ENCODE results near the gene NHLRC2. TPM values are rescaled to one million over a fixed set of nuclear protein-coding genes. Genes with fewer than 3 reads are reported as not detected.

Gene NHLRC2
- polyA plus RNA-seq, 1 experiment, result 4.2 TPM

DNA sequence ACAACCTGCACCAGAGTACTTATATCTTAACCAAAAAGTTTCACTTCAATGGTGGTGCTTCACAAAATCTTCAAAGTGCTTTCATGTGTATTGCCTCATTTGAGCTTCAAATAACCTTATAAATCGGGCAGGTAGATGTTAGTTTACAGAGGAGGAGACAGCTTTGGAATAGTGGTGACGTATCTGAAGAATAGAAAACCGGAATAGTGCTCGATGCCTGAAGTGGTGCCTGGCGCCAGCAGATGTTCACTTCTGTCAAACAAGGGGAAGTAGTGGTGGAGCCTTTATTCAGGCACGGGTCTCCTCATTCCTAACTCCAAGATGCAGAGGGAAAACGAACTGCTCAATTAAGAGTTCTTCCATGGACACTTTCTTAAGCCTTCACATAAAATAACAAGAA is 58.1 kb downstream of the NHLRC2 start:
- Histone ChIP-seq H3K36me3 (ENCODE audit: control insufficient read depth, insufficient read depth, low read length) (peaks cover 4% of the 10 kb centered on the region), H3K27me3 (ENCODE audit: control insufficient read depth, insufficient read depth, low read length) (no peaks in the 10 kb centered on the region), H3K4me3 (ENCODE audit: low read depth, low read length) (no peak overlapping the region)
- POLR2A ChIA-PET, result no interaction called here
- DNase-seq (ENCODE audit: low read depth), result no peak
- CTCF ChIA-PET, result interaction anchor here (1.3 kb wide), 1 partner anchor 67 kb away, joined by 3 read pairs; no protein-coding TSS in a partner anchor
- TF ChIP-seq, protein P1, sequence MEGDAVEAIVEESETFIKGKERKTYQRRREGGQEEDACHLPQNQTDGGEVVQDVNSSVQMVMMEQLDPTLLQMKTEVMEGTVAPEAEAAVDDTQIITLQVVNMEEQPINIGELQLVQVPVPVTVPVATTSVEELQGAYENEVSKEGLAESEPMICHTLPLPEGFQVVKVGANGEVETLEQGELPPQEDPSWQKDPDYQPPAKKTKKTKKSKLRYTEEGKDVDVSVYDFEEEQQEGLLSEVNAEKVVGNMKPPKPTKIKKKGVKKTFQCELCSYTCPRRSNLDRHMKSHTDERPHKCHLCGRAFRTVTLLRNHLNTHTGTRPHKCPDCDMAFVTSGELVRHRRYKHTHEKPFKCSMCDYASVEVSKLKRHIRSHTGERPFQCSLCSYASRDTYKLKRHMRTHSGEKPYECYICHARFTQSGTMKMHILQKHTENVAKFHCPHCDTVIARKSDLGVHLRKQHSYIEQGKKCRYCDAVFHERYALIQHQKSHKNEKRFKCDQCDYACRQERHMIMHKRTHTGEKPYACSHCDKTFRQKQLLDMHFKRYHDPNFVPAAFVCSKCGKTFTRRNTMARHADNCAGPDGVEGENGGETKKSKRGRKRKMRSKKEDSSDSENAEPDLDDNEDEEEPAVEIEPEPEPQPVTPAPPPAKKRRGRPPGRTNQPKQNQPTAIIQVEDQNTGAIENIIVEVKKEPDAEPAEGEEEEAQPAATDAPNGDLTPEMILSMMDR (IDR thresholded peaks at IDR 0.05; ENCODE audit: insufficient read depth, low read depth, low read length), result no peak

DNA sequence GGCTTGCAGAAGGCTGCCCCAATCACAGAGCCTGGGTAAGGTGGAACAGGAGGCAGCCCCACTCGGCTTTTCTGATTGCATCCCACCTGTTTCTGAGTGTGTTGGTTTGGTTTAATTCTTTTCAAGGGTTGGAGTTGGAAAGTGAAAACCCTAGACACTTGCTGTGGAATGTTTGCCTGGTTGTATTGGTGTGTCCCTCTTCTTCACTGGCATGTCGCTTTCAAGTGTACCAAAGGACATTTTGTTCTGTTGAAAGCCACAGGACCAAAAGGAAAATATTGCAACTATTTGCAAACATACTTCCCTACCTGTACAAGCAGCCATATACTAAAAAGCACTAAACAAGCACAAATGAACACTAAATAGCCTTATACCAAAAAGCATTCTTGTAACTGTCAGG is 60.5 kb downstream of the NHLRC2 start:
- TF ChIP-seq, protein P1 (IDR thresholded peaks at IDR 0.05; ENCODE audit: insufficient read depth, low read depth, low read length), result no peak
- H3K36me3 ChIP-seq (ENCODE audit: control insufficient read depth, insufficient read depth, low read length), result peaks cover 2% of the 10 kb centered on the region; the same call in 1 of the 2 replicates
- DNase-seq (ENCODE audit: low read depth), result no peak
- H3K4me3 ChIP-seq (ENCODE audit: low read depth, low read length), result no peak overlapping the region
- POLR2A ChIA-PET, result no interaction called here
- no peaks in the 10 kb centered on the region for H3K27me3 ChIP-seq (ENCODE audit: control insufficient read depth, insufficient read depth, low read length)
- CTCF ChIA-PET, result interaction anchor here (0.6 kb wide), 1 partner anchor 8 kb away, joined by 3 read pairs; no protein-coding TSS in a partner anchor

DNA sequence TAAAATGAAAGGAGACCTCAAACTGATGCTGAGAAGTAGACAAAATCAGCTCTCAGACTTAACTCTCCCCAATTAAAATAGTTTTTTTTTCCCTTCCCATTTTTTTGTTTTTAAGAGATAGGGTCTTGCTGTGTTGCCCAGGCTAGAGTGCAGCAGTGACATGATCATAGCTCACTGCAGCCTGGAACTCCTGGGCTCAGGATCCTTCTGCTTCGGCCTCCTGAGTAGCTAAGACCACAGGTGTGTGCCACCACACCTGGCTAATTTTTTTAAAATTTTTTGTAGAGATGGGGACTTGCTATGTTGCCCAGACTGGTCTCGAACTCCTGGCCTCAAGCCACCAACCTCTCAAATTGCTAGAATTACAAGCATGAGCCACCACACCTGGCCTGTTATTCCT is 61.1 kb downstream of the NHLRC2 start:
- POLR2A ChIA-PET, result interaction anchor here (0.6 kb wide), 1 partner anchor 21 kb away, joined by 4 read pairs; no protein-coding TSS in a partner anchor
- CTCF ChIA-PET, result no interaction called here
- TF ChIP-seq, protein P1 (IDR thresholded peaks at IDR 0.05; ENCODE audit: insufficient read depth, low read depth, low read length), result no peak
- Histone ChIP-seq H3K27me3 (ENCODE audit: control insufficient read depth, insufficient read depth, low read length) (no peaks in the 10 kb centered on the region), H3K4me3 (ENCODE audit: low read depth, low read length) (no peak overlapping the region), H3K36me3 (ENCODE audit: control insufficient read depth, insufficient read depth, low read length) (peaks cover 2% of the 10 kb centered on the region; the same call in 1 of the 2 replicates)
- DNase-seq (ENCODE audit: low read depth), result no peak

DNA sequence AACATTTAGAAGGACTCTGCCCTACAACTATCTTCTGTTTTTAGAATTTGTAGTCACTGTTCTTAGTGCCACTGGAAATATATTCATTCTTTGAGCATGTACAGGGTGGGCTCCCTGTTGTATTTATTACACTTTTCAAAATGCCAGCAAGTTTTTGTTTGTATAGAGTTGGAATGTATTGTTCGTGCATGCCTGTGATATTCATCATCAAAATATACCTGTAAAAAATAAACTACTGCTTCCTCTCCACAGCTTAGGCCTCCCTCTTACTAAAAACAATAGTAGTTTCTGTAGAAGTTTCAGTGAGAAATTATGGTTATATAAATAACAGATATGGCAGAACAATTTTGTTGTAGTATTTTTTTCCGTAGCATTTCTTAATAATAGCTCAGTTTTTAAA is 61.6 kb downstream of the NHLRC2 start:
- no peak for DNase-seq (ENCODE audit: low read depth)
- no peak overlapping the region for H3K4me3 ChIP-seq (ENCODE audit: low read depth, low read length)
- TF ChIP-seq, protein P1 (IDR thresholded peaks at IDR 0.05; ENCODE audit: insufficient read depth, low read depth, low read length), result no peak
- H3K27me3 ChIP-seq (ENCODE audit: control insufficient read depth, insufficient read depth, low read length), result no peaks in the 10 kb centered on the region
- POLR2A ChIA-PET, result interaction anchor here (0.6 kb wide), 1 partner anchor 20 kb away, joined by 4 read pairs; no protein-coding TSS in a partner anchor
- CTCF ChIA-PET, result no interaction called here
- peaks cover 2% of the 10 kb centered on the region; the same call in 1 of the 2 replicates for H3K36me3 ChIP-seq (ENCODE audit: control insufficient read depth, insufficient read depth, low read length)

DNA sequence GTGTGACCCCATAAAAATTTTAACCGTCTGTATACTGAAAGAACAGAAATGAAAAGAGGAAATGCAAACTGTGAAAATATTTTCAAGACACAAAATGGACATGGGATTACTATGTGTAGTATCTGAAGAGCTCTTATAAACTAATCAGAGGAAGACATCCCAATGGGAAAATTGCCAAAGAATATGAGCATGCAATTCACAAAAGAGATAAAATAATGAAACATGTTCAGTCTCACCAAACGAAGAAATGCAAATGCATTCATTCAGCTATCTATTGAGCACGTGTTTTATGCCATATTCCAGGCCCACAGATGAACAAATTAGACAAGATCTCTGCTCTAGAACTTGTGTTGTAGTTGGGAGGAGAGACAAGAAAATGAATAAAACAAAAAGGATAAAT is 63.2 kb downstream of the NHLRC2 start:
- no peak overlapping the region for H3K4me3 ChIP-seq (ENCODE audit: low read depth, low read length)
- no peak for DNase-seq (ENCODE audit: low read depth)
- H3K27me3 ChIP-seq (ENCODE audit: control insufficient read depth, insufficient read depth, low read length), result no peaks in the 10 kb centered on the region
- TF ChIP-seq, protein P1 (IDR thresholded peaks at IDR 0.05; ENCODE audit: insufficient read depth, low read depth, low read length), result no peak
- ChIA-PET POLR2A (no interaction called here), CTCF (interaction anchor here (1.8 kb wide), 1 partner anchor 9 kb away, joined by 6 read pairs; no protein-coding TSS in a partner anchor)
- H3K36me3 ChIP-seq (ENCODE audit: control insufficient read depth, insufficient read depth, low read length), result peaks cover under 1% of the 10 kb centered on the region; the same call in 1 of the 2 replicates
